Measurements from ENCODE around the gene GRB2.

The GRB2 gene

DNA sequence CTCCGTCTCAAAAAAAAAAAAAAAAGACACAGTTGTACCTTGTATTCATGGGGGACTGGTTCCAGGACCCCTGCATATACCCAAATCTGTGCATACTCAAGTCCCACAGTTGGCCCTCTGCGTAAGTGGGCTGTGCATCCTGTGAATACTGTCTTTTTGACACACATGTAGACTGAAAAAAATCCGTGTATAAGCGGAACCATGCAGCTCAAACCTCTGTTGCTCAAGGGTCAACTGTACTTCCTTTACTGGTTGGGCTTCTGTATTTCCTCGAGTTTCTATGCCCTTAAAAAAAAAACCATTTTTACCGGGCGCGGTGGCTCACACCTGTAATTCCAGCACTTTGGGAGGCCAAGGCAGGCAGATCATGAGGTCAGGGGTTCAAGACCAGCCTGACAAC is 52.3 kb downstream of the GRB2 start:
- DNase-seq (ENCODE audit: low read depth): no peak
- in situ Hi-C loops (cut with HindIII; ENCODE audit: low sequenced_read_pairs): no loop called here
- no peak overlapping the region for H3K4me3 ChIP-seq (ENCODE audit: low read depth, low read length)
- TF ChIP-seq, protein P1, sequence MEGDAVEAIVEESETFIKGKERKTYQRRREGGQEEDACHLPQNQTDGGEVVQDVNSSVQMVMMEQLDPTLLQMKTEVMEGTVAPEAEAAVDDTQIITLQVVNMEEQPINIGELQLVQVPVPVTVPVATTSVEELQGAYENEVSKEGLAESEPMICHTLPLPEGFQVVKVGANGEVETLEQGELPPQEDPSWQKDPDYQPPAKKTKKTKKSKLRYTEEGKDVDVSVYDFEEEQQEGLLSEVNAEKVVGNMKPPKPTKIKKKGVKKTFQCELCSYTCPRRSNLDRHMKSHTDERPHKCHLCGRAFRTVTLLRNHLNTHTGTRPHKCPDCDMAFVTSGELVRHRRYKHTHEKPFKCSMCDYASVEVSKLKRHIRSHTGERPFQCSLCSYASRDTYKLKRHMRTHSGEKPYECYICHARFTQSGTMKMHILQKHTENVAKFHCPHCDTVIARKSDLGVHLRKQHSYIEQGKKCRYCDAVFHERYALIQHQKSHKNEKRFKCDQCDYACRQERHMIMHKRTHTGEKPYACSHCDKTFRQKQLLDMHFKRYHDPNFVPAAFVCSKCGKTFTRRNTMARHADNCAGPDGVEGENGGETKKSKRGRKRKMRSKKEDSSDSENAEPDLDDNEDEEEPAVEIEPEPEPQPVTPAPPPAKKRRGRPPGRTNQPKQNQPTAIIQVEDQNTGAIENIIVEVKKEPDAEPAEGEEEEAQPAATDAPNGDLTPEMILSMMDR (IDR thresholded peaks at IDR 0.05; ENCODE audit: low read depth, low read length, missing control alignments): no peak

DNA sequence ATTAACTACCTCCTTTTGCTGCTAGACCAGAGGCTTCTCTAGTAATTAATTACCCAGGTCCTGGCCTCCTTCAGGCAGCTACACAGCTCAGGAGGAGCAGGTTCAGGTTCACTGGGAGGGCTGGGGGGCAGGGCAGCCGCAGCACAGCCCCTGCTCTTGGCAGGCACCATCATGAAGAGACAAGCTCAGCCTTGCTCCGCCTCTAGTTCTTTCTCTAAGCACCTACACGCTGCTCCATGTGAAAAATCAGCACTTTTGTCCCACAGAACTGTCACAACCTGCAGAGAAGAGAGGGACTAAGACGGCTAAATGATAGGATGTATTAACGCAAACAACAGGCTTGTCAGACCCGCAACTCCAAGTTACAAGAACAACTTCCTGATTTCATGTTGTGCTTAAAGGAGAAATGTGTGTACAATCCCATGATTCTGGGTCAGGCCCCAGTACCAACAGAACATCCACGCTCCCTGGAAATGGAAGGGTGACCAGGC is 53.4 kb downstream of the GRB2 start:
- no peak for DNase-seq (ENCODE audit: low read depth)
- H3K4me3 ChIP-seq (ENCODE audit: low read depth, low read length): no peak overlapping the region
- TF ChIP-seq, protein P1 (IDR thresholded peaks at IDR 0.05; ENCODE audit: low read depth, low read length, missing control alignments): no peak
- in situ Hi-C loops (cut with HindIII; ENCODE audit: low sequenced_read_pairs): no loop called here

DNA sequence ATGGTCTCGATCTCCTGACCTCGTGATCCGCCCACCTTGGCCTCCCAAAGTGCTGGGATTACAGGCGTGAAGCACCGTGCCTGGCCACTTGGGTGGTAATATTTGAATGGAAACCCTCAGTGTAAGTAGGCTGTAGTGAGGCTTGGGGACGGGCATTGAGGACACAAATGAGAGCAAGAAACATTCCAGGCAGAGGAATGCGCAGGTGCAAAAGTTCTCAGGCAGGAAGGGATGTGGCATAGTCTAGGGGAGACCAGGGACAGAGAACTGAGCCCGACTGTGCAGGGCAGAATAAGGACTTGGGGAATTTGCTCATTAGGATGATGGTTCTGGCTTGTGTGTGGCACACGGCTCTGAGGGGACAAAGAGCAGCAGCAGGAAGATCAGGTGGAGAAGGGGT is 54.8 kb downstream of the GRB2 start:
- DNase-seq (ENCODE audit: low read depth): no peak
- in situ Hi-C loops (cut with HindIII; ENCODE audit: low sequenced_read_pairs): no loop called here
- TF ChIP-seq, protein P1 (IDR thresholded peaks at IDR 0.05; ENCODE audit: low read depth, low read length, missing control alignments): no peak
- no peak overlapping the region for H3K4me3 ChIP-seq (ENCODE audit: low read depth, low read length)

DNA sequence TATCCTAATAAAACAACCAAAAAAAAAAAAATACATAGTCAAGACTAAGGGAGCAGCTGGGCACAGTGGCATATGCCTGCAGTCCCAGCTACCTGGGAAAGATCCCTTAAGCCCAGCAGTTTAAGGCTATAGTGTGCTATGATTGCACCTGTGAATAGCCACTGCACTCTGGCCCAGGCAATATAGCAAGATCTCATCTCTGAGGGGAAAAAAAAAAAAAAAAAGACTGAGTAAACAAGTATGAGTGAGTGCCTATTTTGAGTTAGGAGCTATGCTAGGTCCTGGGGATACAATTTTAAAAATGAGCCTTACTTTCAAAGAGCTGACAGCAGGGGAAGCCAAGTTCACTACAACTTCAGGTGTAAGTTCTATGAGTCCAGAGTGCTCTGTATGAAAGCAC is 55.4 kb downstream of the GRB2 start:
- in situ Hi-C loops (cut with HindIII; ENCODE audit: low sequenced_read_pairs): no loop called here
- H3K4me3 ChIP-seq (ENCODE audit: low read depth, low read length): no peak overlapping the region
- no peak for DNase-seq (ENCODE audit: low read depth)
- TF ChIP-seq, protein P1 (IDR thresholded peaks at IDR 0.05; ENCODE audit: low read depth, low read length, missing control alignments): no peak

DNA sequence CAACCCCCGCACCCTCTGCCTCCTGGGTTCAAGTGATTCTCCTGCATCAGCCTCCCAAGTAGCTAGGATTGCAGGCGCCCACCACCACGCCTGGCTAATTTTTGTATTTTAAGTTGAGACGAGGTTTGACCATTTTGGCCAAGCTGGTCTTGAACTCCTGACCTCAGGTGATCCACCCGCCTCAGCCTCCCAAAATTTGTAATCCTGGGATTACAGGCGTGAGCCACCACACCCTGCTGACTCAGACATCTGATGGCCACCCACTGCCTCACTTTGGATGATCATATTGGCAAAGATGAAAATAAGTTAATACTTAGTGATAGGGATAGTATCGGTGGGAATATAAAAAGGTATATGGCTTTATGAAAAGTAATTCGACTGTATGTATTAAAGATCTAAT is 55.9 kb downstream of the GRB2 start:
- in situ Hi-C loops (cut with HindIII; ENCODE audit: low sequenced_read_pairs): no loop called here
- no peak for DNase-seq (ENCODE audit: low read depth)

DNA sequence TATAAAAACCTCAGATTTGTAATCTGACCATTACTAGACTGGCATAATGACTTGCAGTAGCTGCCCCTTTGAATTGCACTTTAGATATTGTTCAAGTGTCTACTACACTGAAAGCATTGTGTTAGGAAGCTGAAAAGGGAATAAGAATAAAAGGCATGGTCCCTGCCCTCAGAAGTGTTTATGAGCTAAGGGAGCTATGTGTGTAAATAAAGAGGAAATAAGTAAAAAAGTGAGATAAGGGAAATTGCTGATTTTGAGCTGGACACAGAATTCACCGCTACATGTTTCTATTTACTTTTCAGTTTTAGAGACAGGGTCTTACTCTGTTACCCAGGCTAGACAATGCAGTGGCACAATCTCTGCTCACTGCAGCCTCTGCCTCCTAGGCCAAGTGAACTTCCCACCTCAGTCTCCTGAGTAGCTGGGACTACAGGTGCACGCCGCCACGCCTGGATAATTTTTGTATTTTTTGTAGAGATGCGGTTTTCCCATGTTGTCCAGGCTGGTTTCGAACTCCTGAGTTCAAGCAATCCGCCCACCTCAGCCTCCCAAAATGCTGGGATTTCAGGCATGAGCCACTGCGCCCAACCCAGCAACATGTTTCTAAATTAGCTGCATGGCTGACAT is 57.0 kb downstream of the GRB2 start:
- in situ Hi-C loops (cut with HindIII; ENCODE audit: low sequenced_read_pairs): no loop called here
- TF ChIP-seq, protein P1 (IDR thresholded peaks at IDR 0.05; ENCODE audit: low read depth, low read length, missing control alignments): no peak
- DNase-seq (ENCODE audit: low read depth): no peak
- H3K4me3 ChIP-seq (ENCODE audit: low read depth, low read length): no peak overlapping the region

More for the DNA sequence above, 55.9 kb downstream of the GRB2 start:
- TF ChIP-seq, protein P1 (IDR thresholded peaks at IDR 0.05; ENCODE audit: low read depth, low read length, missing control alignments): no peak
- no peak overlapping the region for H3K4me3 ChIP-seq (ENCODE audit: low read depth, low read length)
